Astrocyte of the cerebellum (primary cell): ENCODE results near the gene LIPK.
"Not testable (repeated sequence)": the region's sequence is repeated elsewhere in the genome, so short reads cannot be mapped to it uniquely, and the experiment has no call there.

Experiments used
- DNase-seq: peaks from one replicate; pipeline ENCODE4 v3.0.0-alpha.2; 2011; ENCODE audit warnings: low read depth
- H3K4me3 ChIP-seq: 2 replicates; pipeline ENCODE4 v1.5.1; 2011; ENCODE audit warnings: mild to moderate bottlenecking, low read depth, low read length, moderate library complexity
- CTCF ChIP-seq: IDR thresholded peaks from 2 replicates; pipeline ENCODE4 v1.5.1; 2012; ENCODE audit warnings: low read length, low read depth, moderate library complexity, mild to moderate bottlenecking; ENCODE audit errors: missing control alignments
- in situ Hi-C: cut with HindIII; loops from 2 replicates; pipeline ENCODE4 v1.10.0; 2017; ENCODE audit warnings: low sequenced_read_pairs

Gene LIPK

DNA sequence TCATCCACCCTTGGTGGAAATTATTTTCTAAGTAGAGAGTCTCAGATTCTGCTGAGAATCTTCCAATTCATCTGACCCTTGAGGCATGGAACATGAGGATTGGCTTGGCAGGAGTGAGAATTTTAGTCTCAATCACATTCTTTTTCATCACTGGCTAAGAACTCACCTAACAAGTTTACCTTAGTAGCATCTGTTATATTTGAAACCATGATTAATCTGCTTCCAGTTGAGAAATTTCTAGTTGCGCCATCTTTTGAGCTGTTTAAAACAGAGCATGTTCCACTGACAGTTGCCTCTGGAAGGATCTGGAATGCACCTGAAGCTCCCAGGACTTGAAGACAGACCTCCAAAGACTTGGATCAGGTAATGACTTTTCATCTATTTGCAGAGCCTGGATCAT, at the start of gene LIPK:
Gene LIPK, plus strand, starts transcription at position 292 of the 400 bp plus-strand sequence. CDS start 18,295 bp downstream, outside the sequence.
- in situ Hi-C loops, result no loop called here
- DNase-seq, result no peak
- TF ChIP-seq CTCF, result no peak

DNA sequence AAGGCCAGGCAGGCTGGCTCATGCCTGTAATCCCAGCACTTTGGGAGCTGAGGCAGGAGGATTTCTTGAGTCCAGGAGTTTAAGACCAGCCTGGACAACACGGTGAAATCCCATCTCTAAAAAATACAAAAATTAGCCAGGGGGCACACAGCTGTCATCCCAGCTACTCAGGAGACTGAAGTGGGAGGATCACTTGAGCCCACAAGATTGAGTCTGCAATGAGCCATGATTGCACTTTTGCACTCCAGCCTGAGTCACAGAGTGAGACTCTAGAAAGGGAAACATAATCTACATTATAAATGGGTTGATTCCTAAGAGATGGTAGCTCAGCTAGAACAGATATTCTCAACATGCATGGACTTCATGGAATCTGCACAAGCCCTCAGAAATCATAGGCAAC, 48.1 kb upstream of the LIPK start:
- in situ Hi-C loops, result no loop called here
- no peak for DNase-seq

More for the DNA sequence above, at the start of gene LIPK:
- H3K4me3 ChIP-seq, result no peak within 1 kb of the TSS

DNA sequence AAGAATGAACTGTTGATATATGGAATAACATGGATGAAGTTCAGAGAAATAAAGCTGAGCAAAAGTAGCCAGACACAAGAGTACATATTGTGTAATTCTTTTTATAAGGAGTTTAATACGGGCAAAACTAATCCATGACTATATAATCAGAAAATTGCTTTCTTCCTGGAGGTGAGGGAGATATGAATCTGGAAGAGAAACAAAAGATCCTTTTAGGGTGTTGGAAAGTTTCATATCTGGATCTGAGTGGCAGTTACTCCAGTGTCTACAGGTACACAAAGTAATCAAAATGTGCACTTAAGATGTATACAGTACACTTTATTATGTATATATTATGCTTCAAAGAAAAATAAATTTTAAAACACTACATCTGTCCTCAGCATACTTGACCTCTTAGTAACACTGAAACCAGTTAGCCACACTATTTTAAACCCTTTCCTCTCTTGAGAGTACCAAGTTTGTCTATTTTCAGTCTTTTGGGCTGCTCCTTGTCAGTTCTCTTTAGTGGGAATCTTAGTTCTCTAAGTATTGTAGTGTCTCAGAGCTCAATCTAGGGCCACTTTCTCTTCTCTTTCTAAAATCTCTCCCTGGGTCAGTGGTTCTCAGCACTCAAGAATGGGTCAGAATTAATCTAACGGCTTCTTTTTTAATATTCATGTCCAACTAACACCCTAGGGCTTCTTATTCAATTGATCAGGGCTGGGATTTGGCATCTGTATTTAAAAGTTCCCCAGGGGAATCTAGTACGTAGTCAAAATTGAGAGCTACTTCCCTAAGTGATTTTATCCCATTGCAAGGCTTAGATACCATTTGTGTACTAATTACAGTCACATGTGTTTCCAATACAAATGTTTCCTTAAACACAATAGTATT, 46.1 kb upstream of the LIPK start:
- no peak for DNase-seq
- in situ Hi-C loops, result no loop called here
- H3K4me3 ChIP-seq, result no peak overlapping the region
- no peak for TF ChIP-seq CTCF

More for the DNA sequence above, 48.1 kb upstream of the LIPK start:
- TF ChIP-seq CTCF, result no peak
- H3K4me3 ChIP-seq, result no peak overlapping the region

DNA sequence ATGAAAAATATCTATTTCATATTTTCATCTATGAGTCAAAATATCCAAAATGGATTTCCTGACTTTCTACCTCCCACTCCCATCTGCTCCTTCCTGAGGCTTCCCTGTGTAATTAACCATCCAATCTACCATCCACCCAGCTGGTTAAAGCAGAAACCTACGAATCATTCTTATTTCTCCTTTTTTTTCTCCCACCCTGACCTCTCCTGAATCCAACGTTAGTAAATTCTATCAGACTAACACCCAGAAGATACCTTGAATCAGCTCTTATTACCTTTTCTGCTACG, 45.5 kb upstream of the LIPK start:
- TF ChIP-seq CTCF, result no peak
- no peak for DNase-seq
- in situ Hi-C loops, result no loop called here
- no peak overlapping the region for H3K4me3 ChIP-seq

DNA sequence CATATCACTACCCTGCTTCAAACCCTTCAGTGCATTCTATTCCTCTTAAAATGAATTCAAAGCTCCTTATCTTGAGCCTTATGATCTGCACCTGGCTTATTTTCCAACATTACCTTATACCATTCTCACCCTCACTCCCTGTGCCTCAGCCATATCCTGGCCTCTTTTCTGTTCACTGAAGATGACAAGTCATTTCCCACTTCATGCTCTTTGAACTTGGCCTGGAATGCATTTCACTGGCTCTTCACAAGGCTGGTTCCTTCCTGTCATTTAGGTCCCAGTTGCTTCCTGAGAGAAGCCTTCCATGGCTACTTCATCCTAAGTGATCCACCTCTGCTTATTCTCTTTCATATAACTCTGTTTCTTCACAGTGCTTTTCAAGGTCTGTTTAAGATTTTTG, 45.0 kb upstream of the LIPK start:
- in situ Hi-C loops, result no loop called here
- no peak overlapping the region for H3K4me3 ChIP-seq
- TF ChIP-seq CTCF, result no peak
- DNase-seq, result no peak

DNA sequence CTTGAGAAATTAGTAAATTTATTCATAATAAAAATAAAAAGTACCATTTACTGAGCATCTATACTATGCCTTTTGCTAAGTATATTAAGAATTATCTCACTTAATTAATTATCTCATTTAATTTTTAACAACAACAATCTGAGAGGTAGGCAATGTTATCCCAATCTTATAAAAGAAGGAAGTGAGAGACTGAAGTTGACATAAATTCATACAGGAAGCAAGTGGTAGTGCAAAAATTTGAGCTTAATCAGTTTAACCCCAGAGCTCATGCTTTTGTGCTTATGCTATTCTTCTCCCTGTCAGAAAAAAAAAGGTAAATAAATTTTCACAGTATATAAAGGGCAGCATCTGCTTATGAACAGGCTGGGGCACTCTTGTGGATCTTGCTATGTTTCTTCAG, 44.5 kb upstream of the LIPK start:
- no peak overlapping the region for H3K4me3 ChIP-seq
- TF ChIP-seq CTCF, result no peak
- DNase-seq, result no peak
- in situ Hi-C loops, result no loop called here

DNA sequence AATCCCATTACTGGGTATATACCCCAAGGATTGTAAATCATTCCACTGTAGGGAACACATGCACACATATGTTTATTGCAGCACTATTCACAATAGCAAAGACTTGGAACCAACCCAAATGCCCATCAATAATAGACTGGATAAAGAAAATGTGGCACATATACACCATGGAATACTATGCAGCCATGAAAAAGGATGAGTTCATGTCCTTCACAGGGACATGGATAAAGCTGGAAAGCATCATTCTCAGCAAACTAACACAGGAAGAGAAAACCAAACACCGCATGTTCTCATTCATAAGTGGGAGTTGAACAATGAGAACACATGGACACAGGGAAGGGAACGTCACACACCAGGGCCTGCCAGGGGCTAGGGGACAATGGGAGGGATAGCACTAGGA, 42.9 kb upstream of the LIPK start:
- H3K4me3 ChIP-seq, in situ Hi-C loops, DNase-seq: not testable (repeated sequence)
